Measurements from ENCODE around the gene PID1. TPM values are rescaled to one million over a fixed set of nuclear protein-coding genes. Genes with fewer than 3 reads are reported as not detected.

Gene PID1
- total and polyA plus RNA-seq, 4 donors: 17.0 to 45.7 (median 30.0) TPM

- H3K9me3 ChIP-seq (ENCODE audit: control insufficient read depth in 4 of 4, insufficient read depth in 3 of 4, low read length in 3 of 4): peaks cover 0 to 4% (median 0%) of the 10 kb centered on the region in 4 donors
- WGBS, 2 donors: 88 to 90% methylated on average over 4 of the region's 4 CpGs
- no peaks in the 10 kb centered on the region for H3K27me3 ChIP-seq (ENCODE audit: control insufficient read depth in 3 of 3, insufficient read depth in 3 of 3, low read length in 2 of 3)
- no peaks in the 10 kb centered on the region for H3K36me3 ChIP-seq (ENCODE audit: control insufficient read depth in 4 of 4, insufficient read depth in 4 of 4, low read length in 4 of 4)
- no peak for DNase-seq
- H3K27ac ChIP-seq (ENCODE audit: low read depth in 1 of 2, low read length in 1 of 2): no peak overlapping the region
- no peak for ATAC-seq (ENCODE audit: insufficient read depth, low FRiP score)
- peaks cover 0 to 1% (median 0%) of the 10 kb centered on the region in 5 donors for H3K4me1 ChIP-seq (ENCODE audit: control insufficient read depth in 5 of 5, insufficient read depth in 5 of 5, low read length in 5 of 5)
- no peak overlapping the region for H3K4me3 ChIP-seq
- TF ChIP-seq CTCF (IDR thresholded peaks at IDR 0.05; ENCODE audit: control extremely low read depth, extremely low read depth): no peak
- no peak overlapping the region for H3K9ac ChIP-seq (ENCODE audit: insufficient read depth in 1 of 2, low read length in 2 of 2)
Measured at GRCh38 chr2:229066121-229066715, 204.9 kb downstream of the PID1 start.

GRCh38 chr2:229064749-229065148 is 206.3 kb downstream of the PID1 start:
- WGBS, 2 donors: 66 to 71% methylated on average over 3 of the region's 3 CpGs
- Histone ChIP-seq H3K36me3 (ENCODE audit: control insufficient read depth in 4 of 4, insufficient read depth in 4 of 4, low read length in 4 of 4) (no peaks in the 10 kb centered on the region), H3K4me1 (ENCODE audit: control insufficient read depth in 5 of 5, insufficient read depth in 5 of 5, low read length in 5 of 5) (peaks cover 0 to 1% (median 0%) of the 10 kb centered on the region in 5 donors), H3K27me3 (ENCODE audit: control insufficient read depth in 3 of 3, insufficient read depth in 3 of 3, low read length in 2 of 3) (no peaks in the 10 kb centered on the region), H3K9me3 (ENCODE audit: control insufficient read depth in 4 of 4, insufficient read depth in 3 of 4, low read length in 3 of 4) (peaks cover 0 to 4% (median 0%) of the 10 kb centered on the region in 4 donors), H3K9ac (ENCODE audit: insufficient read depth in 1 of 2, low read length in 2 of 2) (no peak overlapping the region), H3K27ac (ENCODE audit: low read depth in 1 of 2, low read length in 1 of 2) (no peak overlapping the region), H3K4me3 (no peak overlapping the region)
- TF ChIP-seq CTCF (IDR thresholded peaks at IDR 0.05; ENCODE audit: control extremely low read depth, extremely low read depth): no peak
- DNase-seq: no peak
- no peak for ATAC-seq (ENCODE audit: insufficient read depth, low FRiP score)

- no peak for ATAC-seq (ENCODE audit: insufficient read depth, low FRiP score)
- no peaks in the 10 kb centered on the region for H3K4me1 ChIP-seq (ENCODE audit: control insufficient read depth in 5 of 5, insufficient read depth in 5 of 5, low read length in 5 of 5)
- H3K4me3 ChIP-seq: no peak overlapping the region
- no peak for DNase-seq
- H3K27ac ChIP-seq (ENCODE audit: low read depth in 1 of 2, low read length in 1 of 2): no peak overlapping the region
- no peaks in the 10 kb centered on the region for H3K9me3 ChIP-seq (ENCODE audit: control insufficient read depth in 4 of 4, insufficient read depth in 3 of 4, low read length in 3 of 4)
- H3K9ac ChIP-seq (ENCODE audit: insufficient read depth in 1 of 2, low read length in 2 of 2): no peak overlapping the region
- no peaks in the 10 kb centered on the region for H3K36me3 ChIP-seq (ENCODE audit: control insufficient read depth in 4 of 4, insufficient read depth in 4 of 4, low read length in 4 of 4)
- H3K27me3 ChIP-seq (ENCODE audit: control insufficient read depth in 3 of 3, insufficient read depth in 3 of 3, low read length in 2 of 3): no peaks in the 10 kb centered on the region
- TF ChIP-seq CTCF (IDR thresholded peaks at IDR 0.05; ENCODE audit: control extremely low read depth, extremely low read depth): no peak
Measured at GRCh38 chr2:229060147-229060546, 210.9 kb downstream of the PID1 start.
